Neural progenitor cell (in vitro differentiated cells): ENCODE measurements around the gene ACAD10.

Experiments
- CTCF ChIP-seq: fragments of 200-600 bp; sonication (generic); IDR thresholded peaks from 2 replicates; pipeline ENCODE4 v1.5.1; 2017; ENCODE audit warnings: antibody characterized with exemption, mild to moderate bottlenecking
- EZH2 ChIP-seq: fragments of 200-600 bp; sonication (generic); IDR thresholded peaks from 2 replicates; pipeline ENCODE4 v1.6.1; 2017; ENCODE audit warnings: antibody characterized with exemption, mild to moderate bottlenecking, moderate library complexity
- EZH2phosphoT487 ChIP-seq: fragments of 200-600 bp; sonication (generic); IDR thresholded peaks from 2 replicates; pipeline ENCODE4 v1.6.1; 2017; ENCODE audit warnings: antibody characterized with exemption

GRCh38 chr12:111730420-111730819 is 44.6 kb downstream of the ACAD10 start:
- no peak for TF ChIP-seq EZH2
- TF ChIP-seq CTCF, result no peak
- no peak for TF ChIP-seq EZH2phosphoT487
